HG02798 (cell line): ENCODE measurements around the gene LTO1.

Experiments
- ATAC-seq: cut with Tn5 transposase; IDR thresholded peaks from one replicate; pipeline ENCODE4 v1.9.1; 2021; ENCODE audit warnings: mild to moderate bottlenecking; ENCODE audit not compliant: unreplicated experiment, poor library complexity

Gene LTO1

GRCh38 chr11:69674886-69675714, at the start of gene LTO1:
TSS of gene LTO1 (minus strand) at chr11:69675353. CDS start at chr11:69675239, 114 bp downstream.
- ATAC-seq: peak; percentile 92

- ATAC-seq: no peak
Measured at GRCh38 chr11:69721745-69722144, 46.6 kb upstream of the LTO1 start.

- ATAC-seq: no peak
Measured at GRCh38 chr11:69721106-69721505, 46.0 kb upstream of the LTO1 start.

- no peak for ATAC-seq
Measured at GRCh38 chr11:69718912-69719311, 43.8 kb upstream of the LTO1 start.

GRCh38 chr11:69718147-69718546, 43.0 kb upstream of the LTO1 start:
- ATAC-seq: no peak

GRCh38 chr11:69716891-69717747, 42.0 kb upstream of the LTO1 start:
- ATAC-seq: no peak

GRCh38 chr11:69716099-69716498, 40.9 kb upstream of the LTO1 start:
- no peak for ATAC-seq

- no peak for ATAC-seq
Measured at GRCh38 chr11:69715446-69715845, 40.3 kb upstream of the LTO1 start.

- ATAC-seq: no peak
Measured at GRCh38 chr11:69711822-69712801, 37.0 kb upstream of the LTO1 start.

- no peak for ATAC-seq
Measured at GRCh38 chr11:69708736-69709401, 33.7 kb upstream of the LTO1 start.

- no peak for ATAC-seq
Measured at GRCh38 chr11:69707176-69707575, 32.0 kb upstream of the LTO1 start.

- no peak for ATAC-seq
Measured at GRCh38 chr11:69705901-69706787, 31.0 kb upstream of the LTO1 start.

- ATAC-seq: no peak
Measured at GRCh38 chr11:69705351-69705811, 30.2 kb upstream of the LTO1 start.

- ATAC-seq: no peak
Measured at GRCh38 chr11:69704508-69705253, 29.5 kb upstream of the LTO1 start.

GRCh38 chr11:69703768-69704507, 28.8 kb upstream of the LTO1 start, which contains the start of gene FGF19:
TSS of gene FGF19 (minus strand) at chr11:69704022. CDS start at chr11:69703876, 146 bp downstream.
- no peak for ATAC-seq

- ATAC-seq: no peak
Measured at GRCh38 chr11:69703453-69703767, 28.3 kb upstream of the LTO1 start.

- ATAC-seq: no peak
Measured at GRCh38 chr11:69702769-69703452, 27.8 kb upstream of the LTO1 start.
